Fibroblast of mammary gland (primary cell): ENCODE data around the gene UBAC2.

ENCODE experiments used
- DNase-seq: peaks from one replicate; pipeline ENCODE4 v3.0.0-alpha.2; 2010; ENCODE audit warnings: low read depth
- H3K4me3 ChIP-seq: 2 replicates; pipeline ENCODE4 v1.5.1; 2011; ENCODE audit warnings: low read depth, mild to moderate bottlenecking, low read length, moderate library complexity; ENCODE audit not compliant: control insufficient read depth
- TF ChIP-seq, protein P1 (sequence below): conservative IDR thresholded peaks from 2 replicates; pipeline ENCODE4 v1.5.1; 2011; ENCODE audit warnings: low read depth, low read length, inconsistent platforms; ENCODE audit not compliant: control insufficient read depth, insufficient read depth

Gene UBAC2

GRCh38 chr13:99289674-99290337 lies 89.2 kb downstream of the UBAC2 start:
- TF ChIP-seq, protein P1, sequence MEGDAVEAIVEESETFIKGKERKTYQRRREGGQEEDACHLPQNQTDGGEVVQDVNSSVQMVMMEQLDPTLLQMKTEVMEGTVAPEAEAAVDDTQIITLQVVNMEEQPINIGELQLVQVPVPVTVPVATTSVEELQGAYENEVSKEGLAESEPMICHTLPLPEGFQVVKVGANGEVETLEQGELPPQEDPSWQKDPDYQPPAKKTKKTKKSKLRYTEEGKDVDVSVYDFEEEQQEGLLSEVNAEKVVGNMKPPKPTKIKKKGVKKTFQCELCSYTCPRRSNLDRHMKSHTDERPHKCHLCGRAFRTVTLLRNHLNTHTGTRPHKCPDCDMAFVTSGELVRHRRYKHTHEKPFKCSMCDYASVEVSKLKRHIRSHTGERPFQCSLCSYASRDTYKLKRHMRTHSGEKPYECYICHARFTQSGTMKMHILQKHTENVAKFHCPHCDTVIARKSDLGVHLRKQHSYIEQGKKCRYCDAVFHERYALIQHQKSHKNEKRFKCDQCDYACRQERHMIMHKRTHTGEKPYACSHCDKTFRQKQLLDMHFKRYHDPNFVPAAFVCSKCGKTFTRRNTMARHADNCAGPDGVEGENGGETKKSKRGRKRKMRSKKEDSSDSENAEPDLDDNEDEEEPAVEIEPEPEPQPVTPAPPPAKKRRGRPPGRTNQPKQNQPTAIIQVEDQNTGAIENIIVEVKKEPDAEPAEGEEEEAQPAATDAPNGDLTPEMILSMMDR = no peak
- no peak for DNase-seq
- no peak overlapping the region for H3K4me3 ChIP-seq

GRCh38 chr13:99290894-99291293 lies 90.2 kb downstream of the UBAC2 start:
- no peak for DNase-seq
- H3K4me3 ChIP-seq = no peak overlapping the region
- TF ChIP-seq, protein P1 = no peak

GRCh38 chr13:99293178-99293577 lies 92.5 kb downstream of the UBAC2 start:
- TF ChIP-seq, protein P1 = no peak
- no peak for DNase-seq
- H3K4me3 ChIP-seq = no peak overlapping the region

DNA sequence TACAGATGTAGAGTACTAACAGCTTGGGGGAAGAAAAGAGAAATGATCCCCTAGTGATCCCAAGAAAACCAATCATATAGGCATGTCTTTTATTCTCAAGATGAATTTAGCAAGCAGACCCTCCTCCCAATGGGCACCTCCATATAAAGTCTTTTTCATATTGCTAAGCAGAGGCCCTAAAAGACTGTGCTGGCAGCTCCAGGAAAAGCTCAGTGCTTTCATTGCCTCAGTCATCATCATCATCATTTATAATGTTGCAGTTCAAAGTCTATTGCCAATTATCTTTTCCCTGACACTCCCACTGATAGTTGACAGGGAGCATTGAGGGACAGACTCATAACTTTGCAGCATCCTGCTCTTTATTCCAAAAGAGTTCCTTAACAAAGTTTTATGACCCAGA lies 93.5 kb downstream of the UBAC2 start:
- H3K4me3 ChIP-seq = no peak overlapping the region
- TF ChIP-seq, protein P1 = no peak
- DNase-seq = no peak

DNA sequence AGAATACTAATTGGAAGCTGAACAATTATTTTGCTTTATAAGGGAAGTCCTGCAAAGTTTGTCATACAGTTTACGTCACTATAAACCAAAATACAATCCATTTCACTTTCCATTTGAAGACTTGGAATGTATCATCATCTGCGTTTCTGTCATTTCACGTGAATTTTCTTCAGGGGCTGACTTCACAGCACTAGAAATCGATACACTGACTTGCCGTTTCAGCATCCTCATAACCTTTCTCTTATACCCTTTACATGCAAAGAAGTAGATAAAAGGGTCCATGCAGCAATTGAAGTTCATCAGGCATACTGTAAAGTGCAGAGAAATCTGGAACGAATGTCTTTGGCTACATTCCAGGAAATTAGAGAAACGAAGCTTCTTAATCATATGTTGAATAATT lies 94.3 kb downstream of the UBAC2 start:
- DNase-seq = no peak
- H3K4me3 ChIP-seq = no peak overlapping the region
- TF ChIP-seq, protein P1 = no peak

- TF ChIP-seq, protein P1 = no peak
- DNase-seq = peak; percentile 64
- no peak overlapping the region for H3K4me3 ChIP-seq
These were observed 95.0 kb downstream of the UBAC2 start for GRCh38 chr13:99295488-99296252.

DNA sequence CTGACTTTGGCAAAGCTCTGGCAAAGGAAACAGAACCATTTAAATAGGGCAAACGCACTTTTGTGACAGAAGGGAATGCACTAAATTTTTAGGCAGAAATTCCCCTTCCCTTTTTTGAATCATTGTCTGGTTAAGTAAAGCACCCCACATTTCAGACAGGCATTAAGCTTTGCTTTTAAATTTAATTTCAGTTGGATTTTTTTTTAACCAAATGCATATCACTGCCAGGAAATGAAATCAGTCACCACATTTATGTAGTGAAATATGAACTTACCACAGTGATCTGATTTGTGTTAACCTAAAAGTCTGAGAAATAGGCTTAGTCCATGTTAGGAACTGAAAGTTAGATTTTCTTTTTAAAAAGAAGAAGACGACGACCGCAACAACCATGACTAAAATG lies 95.7 kb downstream of the UBAC2 start:
- TF ChIP-seq, protein P1 = no peak
- no peak for DNase-seq
- H3K4me3 ChIP-seq = no peak overlapping the region
